NCI-H1092 treated with DMSO at 0.1 percent for 48 hours (cell line): ENCODE data around the gene ICOSLG.
"Not testable (repeated sequence)": the region's sequence is repeated elsewhere in the genome, so short reads cannot be mapped to it uniquely, and the experiment has no call there.

Experiments used
- DNase-seq: peaks from one replicate; lab custom pipeline; 2025; lab: John Stamatoyannopoulos, UW

The ICOSLG gene

GRCh38 chr21:44263768-44264167 lies 23.0 kb upstream of the ICOSLG start:
- DNase-seq: no peak

GRCh38 chr21:44263221-44263760 lies 22.5 kb upstream of the ICOSLG start:
- DNase-seq: no peak

GRCh38 chr21:44262338-44263056 lies 21.8 kb upstream of the ICOSLG start:
- DNase-seq: no peak

GRCh38 chr21:44261675-44262295 lies 21.0 kb upstream of the ICOSLG start, which contains the start of gene DNMT3L:
TSS of gene DNMT3L (minus strand) at chr21:44261897. CDS start at chr21:44261259, 638 bp downstream.
- no peak for DNase-seq

- no peak for DNase-seq
Measured at GRCh38 chr21:44260791-44261631, 20.3 kb upstream of the ICOSLG start.

- DNase-seq: no peak
Measured at GRCh38 chr21:44260066-44260465, 19.3 kb upstream of the ICOSLG start.

GRCh38 chr21:44259082-44259705 lies 18.5 kb upstream of the ICOSLG start:
- DNase-seq: no peak

- no peak for DNase-seq
Measured at GRCh38 chr21:44258056-44258725, 17.4 kb upstream of the ICOSLG start.

- DNase-seq: no peak
Measured at GRCh38 chr21:44255511-44255981, 14.8 kb upstream of the ICOSLG start.

- DNase-seq: no peak
Measured at GRCh38 chr21:44253832-44254710, 13.3 kb upstream of the ICOSLG start.

- DNase-seq: not testable (repeated sequence)
Measured at GRCh38 chr21:44249204-44250037, 8.7 kb upstream of the ICOSLG start.

- not testable (repeated sequence) for DNase-seq
Measured at GRCh38 chr21:44247904-44248303, 7.2 kb upstream of the ICOSLG start.

GRCh38 chr21:44243980-44244379 lies 3.2 kb upstream of the ICOSLG start:
- not testable (repeated sequence) for DNase-seq

GRCh38 chr21:44241281-44241680 lies 538 bp upstream of the ICOSLG start:
- not testable (repeated sequence) for DNase-seq

GRCh38 chr21:44240353-44240752 lies 390 bp downstream of the ICOSLG start:
- not testable (repeated sequence) for DNase-seq

GRCh38 chr21:44229561-44229960 lies 11.2 kb downstream of the ICOSLG start:
- DNase-seq: not testable (repeated sequence)

- DNase-seq: not testable (repeated sequence)
Measured at GRCh38 chr21:44228109-44228508, 12.6 kb downstream of the ICOSLG start.

GRCh38 chr21:44227614-44228013 lies 13.1 kb downstream of the ICOSLG start:
- DNase-seq: not testable (repeated sequence)

- DNase-seq: not testable (repeated sequence)
Measured at GRCh38 chr21:44225605-44226004, 15.1 kb downstream of the ICOSLG start.
